ENCODE data around the gene CEP120.

- TF ChIP-seq POLR2AphosphoS5 (IDR thresholded peaks at IDR 0.05; ENCODE audit: low read depth), result no peak
- TF ChIP-seq, protein P1, sequence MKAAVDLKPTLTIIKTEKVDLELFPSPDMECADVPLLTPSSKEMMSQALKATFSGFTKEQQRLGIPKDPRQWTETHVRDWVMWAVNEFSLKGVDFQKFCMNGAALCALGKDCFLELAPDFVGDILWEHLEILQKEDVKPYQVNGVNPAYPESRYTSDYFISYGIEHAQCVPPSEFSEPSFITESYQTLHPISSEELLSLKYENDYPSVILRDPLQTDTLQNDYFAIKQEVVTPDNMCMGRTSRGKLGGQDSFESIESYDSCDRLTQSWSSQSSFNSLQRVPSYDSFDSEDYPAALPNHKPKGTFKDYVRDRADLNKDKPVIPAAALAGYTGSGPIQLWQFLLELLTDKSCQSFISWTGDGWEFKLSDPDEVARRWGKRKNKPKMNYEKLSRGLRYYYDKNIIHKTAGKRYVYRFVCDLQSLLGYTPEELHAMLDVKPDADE (IDR thresholded peaks at IDR 0.05), result no peak
- no peak for TF ChIP-seq EZH2phosphoT487 (IDR thresholded peaks at IDR 0.05; ENCODE audit: unreplicated experiment)
- TF ChIP-seq, protein P2, sequence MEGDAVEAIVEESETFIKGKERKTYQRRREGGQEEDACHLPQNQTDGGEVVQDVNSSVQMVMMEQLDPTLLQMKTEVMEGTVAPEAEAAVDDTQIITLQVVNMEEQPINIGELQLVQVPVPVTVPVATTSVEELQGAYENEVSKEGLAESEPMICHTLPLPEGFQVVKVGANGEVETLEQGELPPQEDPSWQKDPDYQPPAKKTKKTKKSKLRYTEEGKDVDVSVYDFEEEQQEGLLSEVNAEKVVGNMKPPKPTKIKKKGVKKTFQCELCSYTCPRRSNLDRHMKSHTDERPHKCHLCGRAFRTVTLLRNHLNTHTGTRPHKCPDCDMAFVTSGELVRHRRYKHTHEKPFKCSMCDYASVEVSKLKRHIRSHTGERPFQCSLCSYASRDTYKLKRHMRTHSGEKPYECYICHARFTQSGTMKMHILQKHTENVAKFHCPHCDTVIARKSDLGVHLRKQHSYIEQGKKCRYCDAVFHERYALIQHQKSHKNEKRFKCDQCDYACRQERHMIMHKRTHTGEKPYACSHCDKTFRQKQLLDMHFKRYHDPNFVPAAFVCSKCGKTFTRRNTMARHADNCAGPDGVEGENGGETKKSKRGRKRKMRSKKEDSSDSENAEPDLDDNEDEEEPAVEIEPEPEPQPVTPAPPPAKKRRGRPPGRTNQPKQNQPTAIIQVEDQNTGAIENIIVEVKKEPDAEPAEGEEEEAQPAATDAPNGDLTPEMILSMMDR (conservative IDR thresholded peaks at IDR 0.05; ENCODE audit: low read depth in 2 of 2), result peak in 1 of 2 experiments; percentile 43; a peak in 1 of 4 replicates
- TF ChIP-seq EZH2 (IDR thresholded peaks at IDR 0.05; ENCODE audit: low read depth, unreplicated experiment), result no peak
- TF ChIP-seq, protein P3, sequence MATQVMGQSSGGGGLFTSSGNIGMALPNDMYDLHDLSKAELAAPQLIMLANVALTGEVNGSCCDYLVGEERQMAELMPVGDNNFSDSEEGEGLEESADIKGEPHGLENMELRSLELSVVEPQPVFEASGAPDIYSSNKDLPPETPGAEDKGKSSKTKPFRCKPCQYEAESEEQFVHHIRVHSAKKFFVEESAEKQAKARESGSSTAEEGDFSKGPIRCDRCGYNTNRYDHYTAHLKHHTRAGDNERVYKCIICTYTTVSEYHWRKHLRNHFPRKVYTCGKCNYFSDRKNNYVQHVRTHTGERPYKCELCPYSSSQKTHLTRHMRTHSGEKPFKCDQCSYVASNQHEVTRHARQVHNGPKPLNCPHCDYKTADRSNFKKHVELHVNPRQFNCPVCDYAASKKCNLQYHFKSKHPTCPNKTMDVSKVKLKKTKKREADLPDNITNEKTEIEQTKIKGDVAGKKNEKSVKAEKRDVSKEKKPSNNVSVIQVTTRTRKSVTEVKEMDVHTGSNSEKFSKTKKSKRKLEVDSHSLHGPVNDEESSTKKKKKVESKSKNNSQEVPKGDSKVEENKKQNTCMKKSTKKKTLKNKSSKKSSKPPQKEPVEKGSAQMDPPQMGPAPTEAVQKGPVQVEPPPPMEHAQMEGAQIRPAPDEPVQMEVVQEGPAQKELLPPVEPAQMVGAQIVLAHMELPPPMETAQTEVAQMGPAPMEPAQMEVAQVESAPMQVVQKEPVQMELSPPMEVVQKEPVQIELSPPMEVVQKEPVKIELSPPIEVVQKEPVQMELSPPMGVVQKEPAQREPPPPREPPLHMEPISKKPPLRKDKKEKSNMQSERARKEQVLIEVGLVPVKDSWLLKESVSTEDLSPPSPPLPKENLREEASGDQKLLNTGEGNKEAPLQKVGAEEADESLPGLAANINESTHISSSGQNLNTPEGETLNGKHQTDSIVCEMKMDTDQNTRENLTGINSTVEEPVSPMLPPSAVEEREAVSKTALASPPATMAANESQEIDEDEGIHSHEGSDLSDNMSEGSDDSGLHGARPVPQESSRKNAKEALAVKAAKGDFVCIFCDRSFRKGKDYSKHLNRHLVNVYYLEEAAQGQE (IDR thresholded peaks at IDR 0.05; ENCODE audit: unreplicated experiment), result no peak
- TF ChIP-seq STAT1 (IDR thresholded peaks at IDR 0.05; ENCODE audit: unreplicated experiment), result no peak
- no peak for TF ChIP-seq JUNB (IDR thresholded peaks at IDR 0.05; ENCODE audit: unreplicated experiment)
Measured at GRCh38 chr5:123455640-123456039, 32.4 kb upstream of the CEP120 start.

Data from GM23338 (cell line).